OCI-LY7 (cell line): ENCODE results near the gene IRF3.

Experiments
- EZH2phosphoT487 ChIP-seq: fragments of 200-600 bp; sonication (generic); IDR thresholded peaks from 2 replicates; pipeline ENCODE4 v1.6.1; 2018; ENCODE audit warnings: low read depth, borderline replicate concordance, mild to moderate bottlenecking, mixed run types, antibody characterized with exemption, low read length, moderate library complexity, mixed read lengths
- TF ChIP-seq, protein P1 (sequence below): fragments of 200-600 bp; sonication (generic); conservative IDR thresholded peaks from 2 replicates; pipeline ENCODE4 v1.5.1; 2014; ENCODE audit warnings: mild to moderate bottlenecking, antibody characterized with exemption, low read length, moderate library complexity, mixed read lengths

DNA sequence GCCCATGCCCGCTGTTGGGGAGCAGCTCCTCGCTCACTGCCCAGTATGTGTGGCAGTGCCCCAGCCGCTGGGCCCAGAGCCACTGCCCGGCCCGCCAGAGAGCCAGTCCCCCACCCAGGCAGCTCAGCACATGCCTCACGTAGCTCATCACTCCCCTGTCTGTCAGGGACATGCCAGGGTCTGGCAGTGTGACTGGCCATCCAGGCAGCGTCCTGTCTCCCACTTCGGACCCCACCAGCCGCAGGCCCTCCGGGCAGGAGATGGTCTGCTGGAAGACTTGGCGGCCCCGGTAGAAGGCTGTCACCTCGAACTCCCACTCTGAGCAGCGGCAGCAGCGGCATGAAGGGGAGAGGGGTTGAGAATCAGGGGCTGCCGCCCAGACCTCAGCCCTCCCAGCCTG, 3.6 kb downstream of the IRF3 start:
- TF ChIP-seq, protein P1, sequence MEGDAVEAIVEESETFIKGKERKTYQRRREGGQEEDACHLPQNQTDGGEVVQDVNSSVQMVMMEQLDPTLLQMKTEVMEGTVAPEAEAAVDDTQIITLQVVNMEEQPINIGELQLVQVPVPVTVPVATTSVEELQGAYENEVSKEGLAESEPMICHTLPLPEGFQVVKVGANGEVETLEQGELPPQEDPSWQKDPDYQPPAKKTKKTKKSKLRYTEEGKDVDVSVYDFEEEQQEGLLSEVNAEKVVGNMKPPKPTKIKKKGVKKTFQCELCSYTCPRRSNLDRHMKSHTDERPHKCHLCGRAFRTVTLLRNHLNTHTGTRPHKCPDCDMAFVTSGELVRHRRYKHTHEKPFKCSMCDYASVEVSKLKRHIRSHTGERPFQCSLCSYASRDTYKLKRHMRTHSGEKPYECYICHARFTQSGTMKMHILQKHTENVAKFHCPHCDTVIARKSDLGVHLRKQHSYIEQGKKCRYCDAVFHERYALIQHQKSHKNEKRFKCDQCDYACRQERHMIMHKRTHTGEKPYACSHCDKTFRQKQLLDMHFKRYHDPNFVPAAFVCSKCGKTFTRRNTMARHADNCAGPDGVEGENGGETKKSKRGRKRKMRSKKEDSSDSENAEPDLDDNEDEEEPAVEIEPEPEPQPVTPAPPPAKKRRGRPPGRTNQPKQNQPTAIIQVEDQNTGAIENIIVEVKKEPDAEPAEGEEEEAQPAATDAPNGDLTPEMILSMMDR = no peak
- no peak for TF ChIP-seq EZH2phosphoT487
